Measurements from ENCODE around the gene ZNF660.

Gene ZNF660

DNA sequence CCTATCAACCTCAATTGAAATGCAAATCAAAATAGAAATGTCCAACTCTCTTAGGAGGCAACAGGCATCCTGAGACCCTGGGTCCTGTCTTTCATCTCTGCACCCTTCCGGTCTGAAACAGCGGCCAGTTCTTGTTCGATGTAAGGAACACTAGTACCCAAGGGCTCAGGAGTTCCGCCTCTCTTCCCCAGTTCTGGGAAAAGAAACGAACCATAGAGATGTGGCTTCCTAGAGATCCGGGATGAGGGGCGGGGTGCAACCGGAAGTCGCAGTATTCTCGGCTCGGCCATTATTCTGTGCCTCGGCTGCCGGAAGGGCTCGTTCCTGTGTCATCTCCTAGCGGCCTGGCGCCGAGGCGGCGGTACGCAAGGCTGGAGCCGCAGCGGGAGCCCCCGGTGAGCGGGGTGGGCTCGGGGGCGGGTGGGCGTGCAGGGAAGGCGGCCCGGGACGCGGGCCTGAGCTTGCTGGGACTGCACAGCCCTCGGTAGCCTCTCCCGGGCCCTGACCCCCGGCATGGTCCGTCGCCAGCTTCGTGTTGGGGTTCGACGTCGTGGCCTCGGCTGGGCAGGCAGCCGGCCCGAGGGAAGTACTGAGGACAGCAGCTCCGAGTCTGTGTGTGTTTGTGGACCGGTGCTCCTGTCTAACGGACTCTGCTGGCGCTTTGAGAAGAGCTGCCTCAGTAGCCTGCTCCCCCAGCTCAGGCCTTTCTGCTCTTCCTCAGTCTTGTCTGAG lies 40.2 kb downstream of the ZNF660 start, which contains the start of gene ZNF197:
Gene ZNF197 (plus strand): TSS at position 288 of the 732 bp plus-strand sequence. CDS start 4,119 bp downstream, outside the sequence.
- in situ Hi-C loops (cut with MboI; ENCODE audit: low pct_unique_long_range_greater_than_20kb, low sequenced_read_pairs), result no loop called here
- peak; percentile 86 for DNase-seq

DNA sequence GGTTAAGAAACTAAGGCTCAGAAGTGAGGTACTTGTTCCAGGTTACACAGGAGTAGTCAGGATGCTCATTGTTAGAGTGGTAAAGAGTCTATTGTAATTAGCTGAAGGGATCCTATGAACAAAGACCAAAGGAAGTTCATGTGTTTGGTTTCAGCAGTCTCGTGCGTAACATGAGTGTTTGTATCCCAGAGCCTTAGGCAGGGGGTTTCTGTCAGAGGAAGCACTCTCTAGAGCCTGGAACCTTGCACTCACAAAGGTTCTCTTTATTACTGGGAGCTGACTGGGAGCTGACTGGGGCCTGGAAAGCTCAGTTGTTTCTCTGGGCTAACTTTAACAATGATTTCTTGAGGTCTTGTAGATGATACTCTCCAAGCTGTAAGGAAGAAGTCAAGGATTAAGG lies 44.0 kb downstream of the ZNF660 start:
- DNase-seq, result no peak
- in situ Hi-C loops (cut with MboI; ENCODE audit: low pct_unique_long_range_greater_than_20kb, low sequenced_read_pairs), result no loop called here

DNA sequence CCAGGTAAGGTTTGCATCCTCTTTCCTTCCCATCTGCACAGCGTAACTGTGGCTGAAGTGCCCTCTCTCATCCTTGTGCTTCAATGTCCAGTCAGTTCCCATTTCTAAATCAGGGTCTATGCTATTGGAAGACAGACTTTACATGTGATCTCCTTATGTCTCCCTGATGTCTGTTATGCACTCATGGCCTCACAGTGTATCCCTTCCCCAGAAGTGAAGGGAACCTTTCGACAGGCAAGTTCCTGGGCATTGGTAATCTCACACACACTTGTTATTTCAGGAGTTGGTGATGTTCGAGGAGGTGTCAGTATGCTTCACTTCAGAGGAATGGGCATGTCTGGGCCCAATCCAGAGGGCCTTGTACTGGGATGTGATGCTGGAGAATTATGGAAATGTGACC lies 47.4 kb downstream of the ZNF660 start:
- in situ Hi-C loops (cut with MboI; ENCODE audit: low pct_unique_long_range_greater_than_20kb, low sequenced_read_pairs), result no loop called here
- DNase-seq, result no peak

DNA sequence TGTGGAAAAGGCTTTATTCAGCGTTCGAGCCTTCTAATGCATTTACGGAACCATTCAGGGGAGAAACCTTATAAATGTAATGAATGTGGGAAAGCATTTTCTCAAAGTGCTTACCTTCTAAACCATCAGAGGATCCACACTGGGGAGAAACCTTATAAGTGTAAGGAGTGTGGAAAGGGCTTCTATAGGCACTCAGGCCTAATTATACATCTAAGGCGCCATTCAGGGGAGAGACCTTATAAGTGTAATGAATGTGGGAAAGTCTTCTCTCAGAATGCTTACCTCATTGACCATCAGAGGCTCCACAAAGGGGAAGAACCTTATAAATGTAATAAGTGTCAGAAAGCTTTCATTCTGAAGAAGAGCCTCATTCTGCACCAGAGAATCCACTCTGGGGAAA lies 57.6 kb downstream of the ZNF660 start:
- in situ Hi-C loops (cut with MboI; ENCODE audit: low pct_unique_long_range_greater_than_20kb, low sequenced_read_pairs), result no loop called here

GRCh38 chr3:44643024-44643423 lies 58.3 kb downstream of the ZNF660 start:
- in situ Hi-C loops (cut with MboI; ENCODE audit: low pct_unique_long_range_greater_than_20kb, low sequenced_read_pairs), result no loop called here
- no peak for DNase-seq

More for the DNA sequence above, 57.6 kb downstream of the ZNF660 start:
- DNase-seq, result no peak

- in situ Hi-C loops (cut with MboI; ENCODE audit: low pct_unique_long_range_greater_than_20kb, low sequenced_read_pairs), result no loop called here
- no peak for DNase-seq
Measured at GRCh38 chr3:44647771-44648170, 63.0 kb downstream of the ZNF660 start.

- DNase-seq, result no peak
- in situ Hi-C loops (cut with MboI; ENCODE audit: low pct_unique_long_range_greater_than_20kb, low sequenced_read_pairs), result no loop called here
Measured at GRCh38 chr3:44648564-44649229, 63.9 kb downstream of the ZNF660 start, which contains the start of gene ZNF35. Gene ZNF35, plus strand, starts transcription at chr3:44648732. Its CDS starts 2,336 bp downstream, at chr3:44651068.

Data from KBM-7 (cell line).